HepG2 (cell line): Measurements from ENCODE around the gene CORO1C. TPM values are rescaled to one million over a fixed set of nuclear protein-coding genes. Genes with fewer than 3 reads are reported as not detected.

Experiments
- ATF1 ChIP-seq: IDR thresholded peaks from 2 replicates; pipeline ENCODE4 v1.6.1; 2016; ENCODE audit warnings: mild to moderate bottlenecking, control low read depth
- GATA4 ChIP-seq: sonication (generic); IDR thresholded peaks from 2 replicates; pipeline ENCODE4 v1.6.1; 2016; ENCODE audit warnings: antibody characterized with exemption, low read depth, borderline replicate concordance
- HMG20A ChIP-seq: IDR thresholded peaks from 2 replicates; pipeline ENCODE4 v1.6.1; 2016; ENCODE audit warnings: borderline replicate concordance
- MATR3 ChIP-seq: sonication (generic); formaldehyde crosslinking; IDR thresholded peaks from 2 replicates; pipeline ENCODE4 v1.4.0; 2020; ENCODE audit warnings: missing genetic modification reagents
- MBNL3 ChIP-seq: fragments of 250-450 bp; sonication (Bioruptor Pico); conservative IDR thresholded peaks from 2 replicates; pipeline ENCODE4 v1.8.0; 2022; ENCODE audit warnings: mild to moderate bottlenecking, inconsistent platforms
- MZF1 ChIP-seq: sonication (generic); formaldehyde crosslinking; IDR thresholded peaks from 2 replicates; pipeline ENCODE4 v1.8.1; 2023; ENCODE audit warnings: mild to moderate bottlenecking, missing genetic modification reagents, borderline replicate concordance
- NBN ChIP-seq: fragments of 450-650 bp; conservative IDR thresholded peaks from 2 replicates; pipeline ENCODE4 v1.6.1; 2017
- NR2F6 ChIP-seq, 2 experiments: IDR thresholded peaks; 2 replicates each; pipeline ENCODE4 v1.6.1; 2016; ENCODE audit warnings: antibody characterized with exemption in 1 of 2, mild to moderate bottlenecking in 1 of 2
- ONECUT2 ChIP-seq: sonication (generic); formaldehyde crosslinking; IDR thresholded peaks from 2 replicates; pipeline ENCODE4 v1.4.0; 2020; ENCODE audit warnings: missing genetic modification reagents
- PBX2 ChIP-seq: IDR thresholded peaks from 2 replicates; pipeline ENCODE4 v1.6.1; 2016; ENCODE audit warnings: control low read depth
- PCBP1 ChIP-seq: fragments of 200-400 bp; formaldehyde crosslinking; IDR thresholded peaks from 2 replicates; pipeline ENCODE4 v1.6.1; 2017; ENCODE audit warnings: mild to moderate bottlenecking, low read depth, low read length, borderline replicate concordance
- TOE1 ChIP-seq: sonication (generic); formaldehyde crosslinking; IDR thresholded peaks from 2 replicates; pipeline ENCODE4 v1.4.0; 2020; ENCODE audit warnings: mild to moderate bottlenecking, missing genetic modification reagents
- TOPORS ChIP-seq: sonication (generic); formaldehyde crosslinking; IDR thresholded peaks from 2 replicates; pipeline ENCODE4 v1.8.0; 2023; ENCODE audit warnings: mild to moderate bottlenecking, missing genetic modification reagents
- ZFAT ChIP-seq: sonication (generic); formaldehyde crosslinking; conservative IDR thresholded peaks from 2 replicates; pipeline ENCODE4 v1.8.1; 2023; ENCODE audit warnings: missing genetic modification reagents, inconsistent platforms
- ZNF275 ChIP-seq: sonication (generic); formaldehyde crosslinking; IDR thresholded peaks from 2 replicates; pipeline ENCODE4 v1.8.0; 2022; ENCODE audit warnings: missing genetic modification reagents, mild to moderate bottlenecking, inconsistent platforms, borderline replicate concordance
- ZNF629 ChIP-seq: sonication (generic); formaldehyde crosslinking; conservative IDR thresholded peaks from 2 replicates; pipeline ENCODE4 v1.5.0; 2020; ENCODE audit warnings: missing genetic modification reagents
- ZNF691 ChIP-seq: sonication (generic); formaldehyde crosslinking; IDR thresholded peaks from 2 replicates; pipeline ENCODE4 v1.4.0; 2020; ENCODE audit warnings: missing genetic modification reagents, low read depth, mild to moderate bottlenecking, borderline replicate concordance
- ZNF713 ChIP-seq: sonication (generic); formaldehyde crosslinking; IDR thresholded peaks from 2 replicates; pipeline ENCODE4 v1.4.0; 2020; ENCODE audit warnings: mild to moderate bottlenecking, missing genetic modification reagents
- ZNF724P ChIP-seq: sonication (generic); formaldehyde crosslinking; IDR thresholded peaks from 2 replicates; pipeline ENCODE4 v1.8.0; 2022; ENCODE audit warnings: missing genetic modification reagents, borderline replicate concordance
- ZNF775 ChIP-seq: sonication (generic); formaldehyde crosslinking; IDR thresholded peaks from 2 replicates; pipeline ENCODE4 v1.4.0; 2020; ENCODE audit warnings: missing genetic modification reagents, mild to moderate bottlenecking, moderate library complexity, borderline replicate concordance
- ZSCAN12 ChIP-seq: sonication (generic); formaldehyde crosslinking; IDR thresholded peaks from 2 replicates; pipeline ENCODE4 v1.9.0; 2021; ENCODE audit warnings: mild to moderate bottlenecking, missing genetic modification reagents
- polyA plus RNA-seq, 8 experiments: library from polyadenylated mRNA; depleted of rRNA in 3 of 8; stranded (reverse) in 7 of 8; unstranded in 1 of 8; fragments of >200 nt; fragmentation: Illumina TruSeq in 4 of 8; extraction: Trizol in 4 of 8; gene quantifications; 2 replicates each; pipeline versions ENCODE4 v1.2.1 to v1.2.3, GENCODE V29; 2011 to 2016; ENCODE audit warnings: low read depth in 4 of 8, missing spikeins in 1 of 8, mixed read lengths in 1 of 8; ENCODE audit not compliant: insufficient read depth in 1 of 8
- total RNA-seq, 5 experiments: library from RNA; depleted of rRNA; stranded (reverse); fragments of >200 nt; fragmentation: Illumina TruSeq; extraction: Trizol; gene quantifications; 2 replicates each; pipeline ENCODE4 v1.2.3, GENCODE V29; 2016; ENCODE audit warnings: low read depth in 1 of 5
- TF ChIP-seq, protein P1 (sequence below): sonication (generic); formaldehyde crosslinking; IDR thresholded peaks from 2 replicates; pipeline ENCODE4 v1.5.0; 2020; ENCODE audit warnings: mild to moderate bottlenecking, missing genetic modification reagents
- TF ChIP-seq, protein P2 (sequence below): sonication (generic); formaldehyde crosslinking; IDR thresholded peaks from 2 replicates; pipeline ENCODE4 v1.4.0; 2020; ENCODE audit warnings: mild to moderate bottlenecking, missing genetic modification reagents
- TF ChIP-seq, protein P3 (sequence below): sonication (generic); formaldehyde crosslinking; IDR thresholded peaks from 2 replicates; pipeline ENCODE4 v1.4.0; 2020; ENCODE audit warnings: mild to moderate bottlenecking, missing genetic modification reagents

The CORO1C gene
- total and polyA plus RNA-seq, 2 of the 13 experiments (the other 11 are each of a cell fraction or from before 2014, with no cell fraction given): 73.7 to 131 TPM

DNA sequence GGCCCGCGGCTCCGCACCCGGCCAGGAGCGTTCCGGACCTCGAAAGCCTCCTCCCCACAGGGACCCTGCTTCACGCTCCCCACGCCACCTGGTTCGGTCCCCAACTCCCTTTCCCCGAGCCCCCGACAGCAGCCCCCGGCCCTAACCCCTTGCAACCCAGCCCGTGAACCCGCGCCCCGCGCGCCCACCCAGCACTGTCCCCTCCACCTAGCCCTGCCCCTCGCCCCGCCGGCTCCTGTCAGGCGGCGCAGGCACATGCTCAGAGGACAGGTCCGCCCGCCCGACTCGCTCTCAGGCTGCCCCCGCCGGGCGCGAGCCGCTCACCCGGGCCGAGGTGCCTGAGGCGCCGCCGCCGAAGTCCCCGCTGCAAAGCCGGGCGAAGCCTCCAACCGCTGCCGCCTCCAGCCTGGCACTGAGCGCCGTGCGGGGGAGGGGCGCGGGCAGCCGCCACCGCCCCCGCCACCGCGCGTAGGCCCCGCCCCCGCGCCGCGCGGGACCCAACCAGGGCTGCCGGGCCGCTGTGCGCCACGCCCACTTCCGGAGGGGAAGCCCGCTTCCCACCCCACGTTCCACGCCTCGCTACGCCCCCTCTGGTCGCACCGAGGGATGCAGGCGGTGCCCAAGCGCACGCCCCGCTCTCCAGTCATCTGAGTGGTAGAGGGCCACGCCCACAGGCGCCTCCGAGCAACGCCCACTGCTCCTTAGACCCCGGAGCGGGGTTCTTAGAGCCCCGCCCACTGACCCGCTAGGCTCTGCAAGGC, at the start of gene CORO1C (continued):
- TF ChIP-seq ZNF775 (no peak), GATA4 (0 out of 2 replicates have a peak, but pooled peaks have one; percentile 22), PCBP1 (no peak), NR2F6 (IDR thresholded peaks at IDR 0.05) (no peak), NR2F6 (CRISPR knock-in tag; IDR thresholded peaks at IDR 0.05) (no peak), ZNF275 (CRISPR knock-in tag) (0 out of 2 replicates have a peak, but pooled peaks have one; percentile 23), ZNF691 (CRISPR knock-in tag) (no peak), MBNL3 (CRISPR knock-in tag) (no peak), ZNF713 (no peak), ATF1 (CRISPR knock-in tag) (no peak), ZSCAN12 (CRISPR knock-in tag) (no peak), HMG20A (CRISPR knock-in tag) (no peak), PBX2 (no peak), TOPORS (no peak), MZF1 (CRISPR knock-in tag) (no peak), ONECUT2 (CRISPR knock-in tag) (no peak), MATR3 (CRISPR knock-in tag) (no peak), TOE1 (CRISPR knock-in tag) (no peak; the same call in 1 of the 2 replicates), ZNF629 (no peak), ZFAT (CRISPR knock-in tag) (no peak), ZNF724P (no peak), NBN (no peak)
- TF ChIP-seq, protein P1, sequence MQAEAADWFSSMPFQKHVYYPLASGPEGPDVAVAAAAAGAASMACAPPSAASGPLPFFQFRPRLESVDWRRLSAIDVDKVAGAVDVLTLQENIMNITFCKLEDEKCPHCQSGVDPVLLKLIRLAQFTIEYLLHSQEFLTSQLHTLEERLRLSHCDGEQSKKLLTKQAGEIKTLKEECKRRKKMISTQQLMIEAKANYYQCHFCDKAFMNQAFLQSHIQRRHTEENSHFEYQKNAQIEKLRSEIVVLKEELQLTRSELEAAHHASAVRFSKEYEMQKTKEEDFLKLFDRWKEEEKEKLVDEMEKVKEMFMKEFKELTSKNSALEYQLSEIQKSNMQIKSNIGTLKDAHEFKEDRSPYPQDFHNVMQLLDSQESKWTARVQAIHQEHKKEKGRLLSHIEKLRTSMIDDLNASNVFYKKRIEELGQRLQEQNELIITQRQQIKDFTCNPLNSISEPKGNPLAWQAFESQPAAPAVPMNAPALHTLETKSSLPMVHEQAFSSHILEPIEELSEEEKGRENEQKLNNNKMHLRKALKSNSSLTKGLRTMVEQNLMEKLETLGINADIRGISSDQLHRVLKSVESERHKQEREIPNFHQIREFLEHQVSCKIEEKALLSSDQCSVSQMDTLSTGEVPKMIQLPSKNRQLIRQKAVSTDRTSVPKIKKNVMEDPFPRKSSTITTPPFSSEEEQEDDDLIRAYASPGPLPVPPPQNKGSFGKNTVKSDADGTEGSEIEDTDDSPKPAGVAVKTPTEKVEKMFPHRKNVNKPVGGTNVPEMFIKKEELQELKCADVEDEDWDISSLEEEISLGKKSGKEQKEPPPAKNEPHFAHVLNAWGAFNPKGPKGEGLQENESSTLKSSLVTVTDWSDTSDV: 0 out of 2 replicates have a peak, but pooled peaks have one; percentile 64
- TF ChIP-seq, protein P2, sequence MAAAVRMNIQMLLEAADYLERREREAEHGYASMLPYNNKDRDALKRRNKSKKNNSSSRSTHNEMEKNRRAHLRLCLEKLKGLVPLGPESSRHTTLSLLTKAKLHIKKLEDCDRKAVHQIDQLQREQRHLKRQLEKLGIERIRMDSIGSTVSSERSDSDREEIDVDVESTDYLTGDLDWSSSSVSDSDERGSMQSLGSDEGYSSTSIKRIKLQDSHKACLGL: no peak; the same call in 1 of the 2 replicates
- TF ChIP-seq, protein P3, sequence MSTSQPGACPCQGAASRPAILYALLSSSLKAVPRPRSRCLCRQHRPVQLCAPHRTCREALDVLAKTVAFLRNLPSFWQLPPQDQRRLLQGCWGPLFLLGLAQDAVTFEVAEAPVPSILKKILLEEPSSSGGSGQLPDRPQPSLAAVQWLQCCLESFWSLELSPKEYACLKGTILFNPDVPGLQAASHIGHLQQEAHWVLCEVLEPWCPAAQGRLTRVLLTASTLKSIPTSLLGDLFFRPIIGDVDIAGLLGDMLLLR (CRISPR knock-in tag): peak; percentile 32; the same call in 1 of the 2 replicates
